ENCODE results near the gene STK32A. TPM values are rescaled to one million over a fixed set of nuclear protein-coding genes. Genes with fewer than 3 reads are reported as not detected.

STK32A gene
- total RNA-seq, 2 donors from 2014 or later: not detected

GRCh38 chr5:147393874-147394672 is 159.2 kb downstream of the STK32A start:
- H3K36me3 Mint-ChIP-seq: no peaks in the 10 kb centered on the region
- DNase-seq (ENCODE audit: low spot score in 2 of 2) (no peak), ATAC-seq (no peak)
- peaks cover 0 to 4% of the 10 kb centered on the region in 2 donors for H3K9me3 Mint-ChIP-seq
- no peak overlapping the region for H3K27ac Mint-ChIP-seq

- Mint-ChIP-seq H3K9me3 (peaks cover 0 to 4% of the 10 kb centered on the region in 2 donors), H3K27ac (no peak overlapping the region), H3K36me3 (no peaks in the 10 kb centered on the region)
- ATAC-seq (no peak), DNase-seq (ENCODE audit: low spot score in 2 of 2) (no peak)
These were observed 161.4 kb downstream of the STK32A start for GRCh38 chr5:147396070-147396823.

GRCh38 chr5:147397616-147398015 is 162.8 kb downstream of the STK32A start:
- no peaks in the 10 kb centered on the region for H3K36me3 Mint-ChIP-seq
- DNase-seq (ENCODE audit: low spot score in 2 of 2): no peak
- H3K9me3 Mint-ChIP-seq: peaks cover 0 to 4% of the 10 kb centered on the region in 2 donors
- H3K27ac Mint-ChIP-seq: no peak overlapping the region
- no peak for ATAC-seq

GRCh38 chr5:147398860-147399259 is 164.0 kb downstream of the STK32A start:
- no peak for ATAC-seq

GRCh38 chr5:147400126-147400809 is 165.4 kb downstream of the STK32A start:
- ATAC-seq: no peak

More at GRCh38 chr5:147398860-147399259, 164.0 kb downstream of the STK32A start:
- no peak for DNase-seq (ENCODE audit: low spot score in 2 of 2)
- Mint-ChIP-seq H3K9me3 (no peaks in the 10 kb centered on the region), H3K27ac (no peak overlapping the region), H3K36me3 (no peaks in the 10 kb centered on the region)

GRCh38 chr5:147400881-147401280 is 166.1 kb downstream of the STK32A start:
- no peaks in the 10 kb centered on the region for H3K36me3 Mint-ChIP-seq
- ATAC-seq (no peak), DNase-seq (ENCODE audit: low spot score in 2 of 2) (no peak)
- H3K9me3 Mint-ChIP-seq: no peaks in the 10 kb centered on the region
- no peak overlapping the region for H3K27ac Mint-ChIP-seq

More at GRCh38 chr5:147400126-147400809, 165.4 kb downstream of the STK32A start:
- Mint-ChIP-seq H3K27ac (no peak overlapping the region), H3K9me3 (no peaks in the 10 kb centered on the region), H3K36me3 (no peaks in the 10 kb centered on the region)
- no peak for DNase-seq (ENCODE audit: low spot score in 2 of 2)

GRCh38 chr5:147403651-147404640 is 169.1 kb downstream of the STK32A start:
- ATAC-seq (peak in 1 of 2 donors; percentile 24), DNase-seq (ENCODE audit: low spot score in 2 of 2) (no peak)
- Mint-ChIP-seq H3K9me3 (no peaks in the 10 kb centered on the region), H3K27ac (no peak overlapping the region), H3K36me3 (no peaks in the 10 kb centered on the region)

GRCh38 chr5:147404706-147405105 is 169.9 kb downstream of the STK32A start:
- no peak for DNase-seq (ENCODE audit: low spot score in 2 of 2)
- no peaks in the 10 kb centered on the region for H3K36me3 Mint-ChIP-seq
- ATAC-seq: no peak
- H3K9me3 Mint-ChIP-seq: no peaks in the 10 kb centered on the region
- no peak overlapping the region for H3K27ac Mint-ChIP-seq

- Mint-ChIP-seq H3K36me3 (no peaks in the 10 kb centered on the region), H3K27ac (no peak overlapping the region), H3K9me3 (no peaks in the 10 kb centered on the region)
- no peak for DNase-seq (ENCODE audit: low spot score in 2 of 2)
- no peak for ATAC-seq
These were observed 171.8 kb downstream of the STK32A start for GRCh38 chr5:147406636-147407035.

- DNase-seq (ENCODE audit: low spot score in 2 of 2) (no peak), ATAC-seq (no peak)
- no peaks in the 10 kb centered on the region for H3K9me3 Mint-ChIP-seq
- no peaks in the 10 kb centered on the region for H3K36me3 Mint-ChIP-seq
- H3K27ac Mint-ChIP-seq: no peak overlapping the region
These were observed 172.4 kb downstream of the STK32A start for GRCh38 chr5:147407094-147407681.

GRCh38 chr5:147408980-147409379 is 174.2 kb downstream of the STK32A start:
- ATAC-seq: no peak
- Mint-ChIP-seq H3K9me3 (no peaks in the 10 kb centered on the region), H3K36me3 (no peaks in the 10 kb centered on the region), H3K27ac (no peak overlapping the region)
- no peak for DNase-seq (ENCODE audit: low spot score in 2 of 2)

- Mint-ChIP-seq H3K27ac (no peak overlapping the region), H3K9me3 (no peaks in the 10 kb centered on the region), H3K36me3 (no peaks in the 10 kb centered on the region)
- no peak for DNase-seq (ENCODE audit: low spot score in 2 of 2)
- no peak for ATAC-seq
These were observed 175.9 kb downstream of the STK32A start for GRCh38 chr5:147410496-147411358.

- ATAC-seq: no peak
These were observed 176.8 kb downstream of the STK32A start for GRCh38 chr5:147411359-147412319.

GRCh38 chr5:147412561-147412960 is 177.7 kb downstream of the STK32A start:
- DNase-seq (ENCODE audit: low spot score in 2 of 2) (no peak), ATAC-seq (no peak)
- H3K36me3 Mint-ChIP-seq: no peaks in the 10 kb centered on the region
- H3K27ac Mint-ChIP-seq: no peak overlapping the region
- H3K9me3 Mint-ChIP-seq: no peaks in the 10 kb centered on the region

More at GRCh38 chr5:147411359-147412319, 176.8 kb downstream of the STK32A start:
- Mint-ChIP-seq H3K27ac (no peak overlapping the region), H3K9me3 (no peaks in the 10 kb centered on the region), H3K36me3 (no peaks in the 10 kb centered on the region)
- no peak for DNase-seq (ENCODE audit: low spot score in 2 of 2)
